Mesenchymal stem cell (in vitro differentiated cells and primary cell): ENCODE results near the gene MATK.

Source experiments
- DNase-seq: peaks from one replicate; pipeline ENCODE4 v3.0.0-alpha.2; 2013
- H2AFZ ChIP-seq: one replicate; pipeline ENCODE4 v1.6.1; 2013; ENCODE audit warnings: low read depth, mild to moderate bottlenecking, control low read depth, inconsistent platforms, low read length, moderate library complexity
- H2AK5ac ChIP-seq: 2 replicates; pipeline ENCODE4 v1.6.1; 2013; ENCODE audit warnings: low read length, moderate library complexity, mild to moderate bottlenecking, inconsistent platforms; ENCODE audit not compliant: severe bottlenecking
- H2BK120ac ChIP-seq: one replicate; pipeline ENCODE4 v1.6.1; 2013; ENCODE audit warnings: low read depth, mild to moderate bottlenecking, inconsistent platforms, low read length, moderate library complexity
- H2BK12ac ChIP-seq, 2 experiments: one replicate each; pipeline ENCODE4 v1.6.1; 2013; ENCODE audit warnings: inconsistent platforms in 2 of 2, low read length in 2 of 2, mild to moderate bottlenecking in 2 of 2, moderate library complexity in 2 of 2, control low read depth in 1 of 2
- H2BK15ac ChIP-seq: one replicate; pipeline ENCODE4 v1.6.1; 2013; ENCODE audit warnings: mild to moderate bottlenecking, low read depth, inconsistent platforms; ENCODE audit not compliant: poor library complexity, severe bottlenecking
- H2BK5ac ChIP-seq: 2 replicates; pipeline ENCODE4 v1.6.1; 2013; ENCODE audit warnings: low read depth, mild to moderate bottlenecking, low read length, control low read depth, inconsistent platforms; ENCODE audit not compliant: poor library complexity, severe bottlenecking
- H3K14ac ChIP-seq, 2 experiments: one replicate each; pipeline ENCODE4 v1.6.1; 2013; ENCODE audit warnings: inconsistent platforms in 2 of 2, low read length in 2 of 2, control low read depth in 1 of 2, mild to moderate bottlenecking in 1 of 2, moderate library complexity in 1 of 2
- H3K18ac ChIP-seq, 2 experiments: one replicate each; pipeline ENCODE4 v1.6.1; 2013; ENCODE audit warnings: inconsistent platforms in 2 of 2, low read length in 2 of 2, control low read depth in 1 of 2, low read depth in 1 of 2, mild to moderate bottlenecking in 1 of 2
- H3K23ac ChIP-seq, 2 experiments: one replicate each; pipeline ENCODE4 v1.6.1; 2013; ENCODE audit warnings: inconsistent platforms in 2 of 2, low read length in 2 of 2, mild to moderate bottlenecking in 2 of 2, moderate library complexity in 2 of 2, control low read depth in 1 of 2
- H3K27ac ChIP-seq: 2 replicates; pipeline ENCODE4 v1.5.1; 2013; ENCODE audit warnings: mild to moderate bottlenecking, moderate library complexity, low read length, control low read depth, inconsistent platforms; ENCODE audit not compliant: poor library complexity, severe bottlenecking
- H3K27me3 ChIP-seq, 2 experiments: 2 replicates each; pipeline versions ENCODE4 v1.6.1 to v1.7.0; 2013; ENCODE audit warnings: low read length in 2 of 2, mild to moderate bottlenecking in 2 of 2, moderate library complexity in 2 of 2, control low read depth in 1 of 2, inconsistent platforms in 1 of 2; ENCODE audit not compliant: control insufficient read depth in 1 of 2, insufficient read depth in 1 of 2
- H3K36me3 ChIP-seq, 2 experiments: 2 replicates each; pipeline versions ENCODE4 v1.6.1 to v1.7.0; 2013; ENCODE audit warnings: low read length in 2 of 2, control low read depth in 1 of 2, inconsistent platforms in 1 of 2, low read depth in 1 of 2, mild to moderate bottlenecking in 1 of 2; ENCODE audit not compliant: insufficient read depth in 2 of 2, control insufficient read depth in 1 of 2
- H3K4ac ChIP-seq, 2 experiments: one replicate each; pipeline ENCODE4 v1.6.1; 2013; ENCODE audit warnings: inconsistent platforms in 2 of 2, low read length in 2 of 2, mild to moderate bottlenecking in 2 of 2, moderate library complexity in 2 of 2, control low read depth in 1 of 2, low read depth in 1 of 2
- H3K4me1 ChIP-seq: 2 replicates; pipeline ENCODE4 v1.6.1; 2013; ENCODE audit warnings: low read depth, low read length, control low read depth; ENCODE audit not compliant: control insufficient read depth, insufficient read depth
- H3K4me2 ChIP-seq: 2 replicates; pipeline ENCODE4 v1.6.1; 2013; ENCODE audit warnings: low read length, mild to moderate bottlenecking, inconsistent platforms; ENCODE audit not compliant: poor library complexity, severe bottlenecking
- H3K4me3 ChIP-seq, 2 experiments: 2 replicates each; pipeline versions ENCODE4 v1.5.1 to v1.7.0; 2013; ENCODE audit warnings: low read length in 2 of 2, mild to moderate bottlenecking in 2 of 2, control low read depth in 1 of 2, low read depth in 1 of 2; ENCODE audit not compliant: insufficient read depth in 1 of 2
- H3K79me1 ChIP-seq: replicated peaks from 2 replicates; pipeline ENCODE4 v1.6.1; 2013; ENCODE audit warnings: mild to moderate bottlenecking, control low read depth, low read length, inconsistent platforms; ENCODE audit not compliant: poor library complexity, severe bottlenecking
- H3K9ac ChIP-seq: 2 replicates; pipeline ENCODE4 v1.7.0; 2013; ENCODE audit warnings: mild to moderate bottlenecking, low read length, moderate library complexity
- H3K9me3 ChIP-seq: 2 replicates; pipeline ENCODE4 v1.7.0; 2013; ENCODE audit warnings: mild to moderate bottlenecking, low read length; ENCODE audit not compliant: control insufficient read depth
- H4K8ac ChIP-seq: one replicate; pipeline ENCODE4 v1.6.1; 2013; ENCODE audit warnings: inconsistent platforms, mild to moderate bottlenecking, low read length, moderate library complexity
- H4K91ac ChIP-seq: one replicate; pipeline ENCODE4 v1.6.1; 2013; ENCODE audit warnings: mild to moderate bottlenecking, low read length, inconsistent platforms
- WGBS: methylation state at CpG from one replicate; pipeline ENCODE4 v1.1.7; 2013; ENCODE audit warnings: mixed read lengths; 5-methylcytosine and 5-hydroxymethylcytosine counted together

Gene MATK

GRCh38 chr19:3793799-3794198 lies 7.6 kb upstream of the MATK start:
- H2BK12ac ChIP-seq, result no peak overlapping the region
- H3K9ac ChIP-seq, result no peak overlapping the region
- no peak overlapping the region for H2BK15ac ChIP-seq
- no peak overlapping the region for H3K4ac ChIP-seq
- no peak overlapping the region for H3K4me2 ChIP-seq
- H3K23ac ChIP-seq, result no peak overlapping the region
- H3K9me3 ChIP-seq, result peaks cover 21% of the 10 kb centered on the region
- no peaks in the 10 kb centered on the region for H3K36me3 ChIP-seq
- H3K4me1 ChIP-seq, result no peaks in the 10 kb centered on the region
- no peak overlapping the region for H3K4me3 ChIP-seq
- no peak for DNase-seq
- H3K27ac ChIP-seq, result no peak overlapping the region
- 98% methylated on average over 3 of the region's 3 CpGs for WGBS
- peaks cover 7 to 17% of the 10 kb centered on the region in 2 experiments for H3K27me3 ChIP-seq
- H3K79me1 ChIP-seq, result no peaks in the 10 kb centered on the region
- no peak overlapping the region for H3K18ac ChIP-seq
- no peak overlapping the region for H2AFZ ChIP-seq
- no peak overlapping the region for H3K14ac ChIP-seq
- H4K8ac ChIP-seq, result no peak overlapping the region
- no peak overlapping the region for H2BK120ac ChIP-seq
- H2AK5ac ChIP-seq, result no peak overlapping the region
- no peak overlapping the region for H2BK5ac ChIP-seq
- H4K91ac ChIP-seq, result no peak overlapping the region

GRCh38 chr19:3792114-3792513 lies 5.9 kb upstream of the MATK start:
- H3K4me1 ChIP-seq, result no peaks in the 10 kb centered on the region
- no peak overlapping the region for H3K27ac ChIP-seq
- no peak for DNase-seq
- WGBS, result 80% methylated on average over 1 of the region's 3 CpGs
- peaks cover 21% of the 10 kb centered on the region for H3K9me3 ChIP-seq
- no peak overlapping the region for H2AFZ ChIP-seq
- no peak overlapping the region for H3K4ac ChIP-seq
- no peaks in the 10 kb centered on the region for H3K79me1 ChIP-seq
- H4K8ac ChIP-seq, result no peak overlapping the region
- no peak overlapping the region for H2AK5ac ChIP-seq
- no peak overlapping the region for H3K23ac ChIP-seq
- H3K36me3 ChIP-seq, result no peaks in the 10 kb centered on the region
- H3K4me2 ChIP-seq, result no peak overlapping the region
- no peak overlapping the region for H3K18ac ChIP-seq
- H2BK5ac ChIP-seq, result no peak overlapping the region
- no peak overlapping the region for H4K91ac ChIP-seq
- H2BK120ac ChIP-seq, result no peak overlapping the region
- H3K27me3 ChIP-seq, result peaks cover 7 to 22% of the 10 kb centered on the region in 2 experiments
- no peak overlapping the region for H2BK15ac ChIP-seq
- no peak overlapping the region for H3K14ac ChIP-seq
- H3K9ac ChIP-seq, result no peak overlapping the region
- H3K4me3 ChIP-seq, result no peak overlapping the region
- H2BK12ac ChIP-seq, result no peak overlapping the region

DNA sequence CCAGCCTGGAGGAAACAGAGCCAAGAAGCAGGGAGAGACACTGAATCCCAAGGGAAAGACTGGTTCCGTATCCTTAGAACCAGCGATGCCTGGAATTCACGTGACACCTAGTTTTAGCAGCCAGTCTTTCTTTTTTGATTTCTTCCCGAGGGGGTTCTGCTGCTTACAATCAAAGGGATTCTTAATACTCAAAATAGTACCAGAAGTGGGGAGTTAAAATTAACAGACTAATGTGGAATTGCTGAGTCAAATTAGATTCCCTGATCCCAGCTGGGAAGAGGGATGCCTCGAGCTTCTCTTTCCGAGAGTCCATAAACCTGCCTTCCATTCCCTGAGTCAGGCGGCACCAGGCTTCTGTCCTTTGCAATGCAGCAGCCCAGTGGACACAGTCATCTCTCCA lies 4.8 kb upstream of the MATK start:
- WGBS, result 88% methylated on average over 7 of the region's 7 CpGs
- no peak for DNase-seq
- Histone ChIP-seq H4K8ac (no peak overlapping the region), H3K4me3 (no peak overlapping the region), H3K9ac (no peak overlapping the region), H3K4me1 (peaks cover 2% of the 10 kb centered on the region), H3K36me3 (no peaks in the 10 kb centered on the region), H3K79me1 (no peaks in the 10 kb centered on the region), H4K91ac (no peak overlapping the region), H2AK5ac (no peak overlapping the region), H2BK5ac (no peak overlapping the region), H3K9me3 (peaks cover 10% of the 10 kb centered on the region), H3K4me2 (no peak overlapping the region), H2BK15ac (no peak overlapping the region), H3K27me3 (peaks cover 14 to 29% of the 10 kb centered on the region in 2 experiments), H3K23ac (no peak overlapping the region), H3K18ac (no peak overlapping the region), H2BK120ac (no peak overlapping the region), H2AFZ (no peak overlapping the region), H2BK12ac (no peak overlapping the region), H3K27ac (no peak overlapping the region), H3K14ac (no peak overlapping the region), H3K4ac (no peak overlapping the region)

DNA sequence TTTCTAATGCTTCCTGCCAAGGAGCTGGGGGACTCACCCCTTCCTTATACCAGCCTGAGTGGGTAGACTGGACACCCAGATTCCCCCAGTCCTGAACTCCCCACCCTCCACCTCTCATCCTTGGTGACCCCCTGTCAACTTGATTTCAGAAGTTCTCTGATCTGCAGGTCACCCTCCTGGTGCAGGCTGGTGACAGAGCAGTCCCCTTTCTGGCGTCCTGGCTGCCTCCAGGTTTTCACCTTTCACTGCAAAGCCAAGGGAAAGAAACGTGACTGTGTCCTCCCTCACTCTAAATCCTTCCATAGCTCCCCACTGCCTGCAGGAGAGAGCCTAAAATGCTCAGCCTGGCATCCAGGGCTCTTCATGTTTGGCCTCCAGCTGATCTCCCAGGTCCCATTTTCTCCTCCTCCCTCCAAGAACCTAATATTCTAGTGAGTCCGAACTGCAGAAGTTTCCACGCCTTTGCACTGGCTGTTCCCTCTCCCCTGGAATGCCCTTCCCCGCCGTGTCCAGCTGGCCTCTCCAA lies 4.1 kb upstream of the MATK start:
- Histone ChIP-seq H3K4me2 (no peak overlapping the region), H2BK15ac (no peak overlapping the region), H2BK120ac (no peak overlapping the region), H3K9me3 (peaks cover 10% of the 10 kb centered on the region), H3K18ac (no peak overlapping the region), H3K23ac (no peak overlapping the region), H3K4ac (no peak overlapping the region), H4K91ac (no peak overlapping the region), H3K4me3 (no peak overlapping the region), H4K8ac (no peak overlapping the region), H2AFZ (no peak overlapping the region), H3K14ac (no peak overlapping the region), H3K79me1 (no peaks in the 10 kb centered on the region), H3K27ac (no peak overlapping the region), H3K36me3 (no peaks in the 10 kb centered on the region), H3K27me3 (peaks cover 18 to 34% of the 10 kb centered on the region in 2 experiments), H2AK5ac (no peak overlapping the region), H2BK12ac (no peak overlapping the region), H3K4me1 (peaks cover 9% of the 10 kb centered on the region), H3K9ac (no peak overlapping the region), H2BK5ac (no peak overlapping the region)
- no peak for DNase-seq
- 69% methylated on average over 6 of the region's 6 CpGs for WGBS
